CD4-positive, alpha-beta T cell treated with Interleukin-4 for 4 hours (primary cell): ENCODE measurements around the gene BCAP31.
A peak's percentile ranks its signal among the peaks of the same experiment; 100 is the strongest.
"Not testable (repeated sequence)": the region's sequence is repeated elsewhere in the genome, so short reads cannot be mapped to it uniquely, and the experiment has no call there.

Experiments
- DNase-seq: peaks from one replicate; pipeline ENCODE4 v3.0.0-alpha.2; 2020

Gene BCAP31

DNA sequence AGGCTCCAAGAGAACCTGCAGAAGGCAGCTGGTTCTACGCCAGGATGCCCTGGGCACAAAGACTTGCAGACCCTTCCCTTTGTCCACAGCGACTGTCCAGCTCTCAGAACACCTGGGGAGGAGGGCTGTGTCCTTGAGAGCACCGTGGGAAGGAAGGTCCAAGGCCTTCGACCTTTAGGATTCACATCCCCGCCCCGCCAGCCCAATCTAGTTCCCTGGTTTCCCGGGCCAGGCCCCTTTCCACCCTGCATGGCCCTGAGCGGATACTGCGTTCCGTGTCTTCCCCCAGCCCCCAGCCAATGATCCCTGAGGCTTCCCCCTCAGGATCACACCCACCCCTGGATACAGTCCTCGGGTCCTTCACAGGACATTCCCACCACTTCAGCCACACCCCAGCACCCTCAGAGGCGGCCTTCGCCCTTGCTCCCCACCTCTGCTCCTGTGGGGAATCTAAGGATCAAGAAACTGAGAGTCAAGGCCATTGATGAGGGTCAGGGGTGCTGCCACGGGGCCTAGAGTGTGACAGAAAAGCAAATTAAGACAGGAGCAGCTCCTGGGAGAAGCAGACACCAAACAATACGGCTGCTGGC lies 9.6 kb upstream of the BCAP31 start:
- DNase-seq: no peak

DNA sequence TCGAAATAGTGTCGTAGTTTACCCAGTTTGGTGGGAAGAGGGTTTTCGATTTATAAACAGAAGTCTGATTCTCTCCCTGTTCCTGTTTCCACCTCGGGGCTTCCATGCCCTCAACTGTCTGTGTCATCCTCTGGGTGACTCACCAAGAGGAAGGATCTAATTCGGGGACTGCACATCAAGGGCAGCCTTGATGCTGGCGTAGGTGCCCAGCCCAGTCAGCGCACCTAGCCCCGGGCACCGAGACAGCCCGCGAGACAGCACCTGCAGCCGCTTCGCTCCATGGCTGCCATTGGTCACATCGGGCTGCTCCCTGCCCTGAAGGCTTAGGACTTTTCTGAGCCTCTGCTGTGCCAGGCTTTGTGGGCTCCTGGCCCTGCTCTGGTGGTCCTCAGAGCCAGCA lies 8.2 kb upstream of the BCAP31 start:
- no peak for DNase-seq

- no peak for DNase-seq
These were observed 7.6 kb upstream of the BCAP31 start for GRCh38 chrX:153731845-153732215.

GRCh38 chrX:153731117-153731844 lies 7.1 kb upstream of the BCAP31 start:
- DNase-seq: no peak

DNA sequence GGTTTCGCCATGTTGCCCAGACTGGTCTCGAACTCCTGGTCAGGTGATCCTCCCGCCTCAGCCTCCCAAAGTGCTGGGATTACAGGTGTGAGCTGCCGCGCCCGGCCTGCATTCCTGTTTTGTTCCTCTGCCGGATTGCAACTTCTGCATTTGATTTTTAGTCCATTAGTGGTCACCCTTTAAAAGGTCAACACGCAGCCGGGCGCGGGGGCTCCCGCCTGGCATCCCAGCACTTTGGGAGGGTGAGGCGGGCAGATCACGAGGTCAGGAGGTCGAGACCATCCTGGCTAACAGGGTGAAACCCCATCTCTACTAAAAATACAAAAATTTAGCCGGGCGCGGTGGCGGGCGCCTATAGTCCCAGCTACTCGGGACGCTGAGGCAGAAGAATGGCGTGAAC lies 5.9 kb upstream of the BCAP31 start:
- not testable (repeated sequence) for DNase-seq

GRCh38 chrX:153728951-153729631 lies 4.9 kb upstream of the BCAP31 start:
- no peak for DNase-seq

DNA sequence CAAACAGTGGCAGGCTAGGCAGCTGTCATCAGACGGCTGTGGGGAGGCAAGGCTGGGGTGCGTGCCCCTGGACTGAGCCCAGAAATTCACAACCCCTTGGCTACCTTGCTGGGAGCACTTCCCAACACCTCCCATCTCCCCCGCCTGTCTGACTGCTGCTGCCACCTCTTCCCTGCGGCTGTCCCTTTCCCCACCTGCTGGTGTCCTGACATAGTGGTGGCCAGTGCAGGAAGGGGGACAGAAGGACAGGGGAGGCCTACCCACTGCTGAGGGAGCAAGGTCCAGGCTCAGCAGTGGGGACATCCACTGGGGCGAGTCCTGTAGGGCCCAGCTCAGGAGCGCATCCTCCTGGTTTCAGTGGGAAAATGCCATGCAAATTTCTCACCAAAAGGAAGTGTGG lies 3.9 kb upstream of the BCAP31 start:
- DNase-seq: no peak

GRCh38 chrX:153727123-153727931 lies 3.1 kb upstream of the BCAP31 start:
- DNase-seq: no peak

DNA sequence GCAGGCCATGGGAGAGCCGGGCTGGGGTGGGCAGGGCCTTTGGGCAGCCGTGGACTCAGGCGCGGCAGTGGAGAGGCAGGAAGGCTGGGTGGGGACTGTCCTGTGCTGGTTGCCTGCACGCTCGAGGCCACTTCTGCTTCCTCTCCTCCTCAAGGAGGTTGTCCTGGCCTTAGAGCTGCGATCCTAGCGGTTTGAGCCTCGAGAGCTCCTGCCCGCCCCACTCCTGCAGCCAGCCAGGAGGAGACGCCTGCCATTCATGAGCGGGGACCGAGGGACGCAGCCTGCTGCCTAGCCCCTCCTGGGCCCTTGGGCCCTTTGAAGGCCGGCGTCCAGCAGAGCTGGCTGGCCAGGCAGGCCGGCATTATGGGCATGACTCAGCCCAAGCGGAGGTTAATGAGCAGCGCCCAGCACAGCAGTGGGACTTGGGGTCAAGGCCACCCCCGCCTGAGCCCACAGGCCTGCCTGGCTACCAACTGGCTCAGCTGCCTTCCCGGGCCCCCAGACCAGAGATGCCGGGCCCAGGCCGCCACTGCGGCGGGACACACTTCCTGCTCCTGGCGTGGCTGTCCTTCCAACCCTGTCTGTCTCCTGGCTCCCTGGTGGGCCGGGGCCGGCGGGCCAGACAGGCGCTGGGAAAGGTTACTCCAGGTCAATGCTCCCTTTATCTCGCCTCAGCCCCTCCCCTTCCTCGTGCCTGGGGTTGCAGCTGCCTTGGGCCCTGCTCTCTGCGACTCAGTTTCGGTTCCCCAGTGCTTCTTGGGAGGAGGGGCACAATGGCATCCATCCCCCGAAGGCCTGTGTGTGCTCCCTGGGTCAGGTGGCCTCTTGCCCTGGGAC lies 2.3 kb upstream of the BCAP31 start:
- peak; percentile 45 for DNase-seq

- DNase-seq: no peak
These were observed 1.7 kb upstream of the BCAP31 start for GRCh38 chrX:153725832-153726285.

GRCh38 chrX:153725039-153725831 lies 1.0 kb upstream of the BCAP31 start:
- DNase-seq: no peak

DNA sequence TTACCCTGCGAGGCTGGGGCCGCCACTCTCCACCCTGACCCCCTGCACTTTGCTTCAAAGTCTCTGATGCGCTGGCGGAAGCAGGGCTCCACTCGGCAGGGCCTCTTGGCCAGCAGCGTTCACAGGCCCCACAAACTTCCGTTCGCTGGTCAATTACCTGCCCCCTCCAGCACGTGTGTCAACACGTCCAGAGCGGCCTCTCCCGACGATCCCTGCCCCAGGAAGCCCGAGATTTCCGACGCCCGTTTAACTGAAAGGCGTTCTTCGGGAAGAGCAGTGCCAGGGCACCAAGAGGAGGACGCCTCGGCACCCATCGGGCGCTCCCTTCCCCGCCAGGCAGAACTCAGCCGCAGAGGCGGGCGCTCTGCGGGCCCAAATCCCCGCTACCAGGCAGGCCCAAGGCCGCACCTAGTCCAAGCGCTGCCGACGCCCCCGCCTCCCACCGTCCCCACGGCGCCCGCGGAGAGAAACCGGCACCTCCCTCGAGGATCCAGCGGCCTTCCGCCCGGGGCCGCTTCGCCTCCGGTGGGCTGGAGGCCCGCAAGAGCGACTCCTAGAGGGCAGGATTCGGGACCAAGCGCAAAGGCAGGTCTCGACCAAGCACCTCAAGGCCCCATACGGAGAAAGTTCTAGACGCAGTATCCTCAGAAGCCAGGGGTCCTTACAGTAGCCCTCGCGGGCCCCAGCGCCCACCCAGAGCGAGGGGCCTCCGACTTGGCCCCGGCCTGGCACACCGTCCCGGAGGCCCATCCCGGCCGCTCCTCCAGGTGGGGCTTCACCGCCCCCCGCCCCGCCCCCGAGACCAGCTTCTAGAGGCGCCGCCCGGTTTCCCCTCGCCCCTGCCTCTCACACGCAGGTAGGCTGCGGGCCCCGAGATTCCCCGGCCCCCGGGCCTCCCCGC lies 586 bp downstream of the BCAP31 start:
- peak; percentile 40 for DNase-seq

- DNase-seq: no peak
These were observed 1.4 kb downstream of the BCAP31 start for GRCh38 chrX:153722704-153723350.

- DNase-seq: no peak
These were observed 4.5 kb downstream of the BCAP31 start for GRCh38 chrX:153719701-153720100.

- no peak for DNase-seq
These were observed 4.9 kb downstream of the BCAP31 start for GRCh38 chrX:153719238-153719637.

DNA sequence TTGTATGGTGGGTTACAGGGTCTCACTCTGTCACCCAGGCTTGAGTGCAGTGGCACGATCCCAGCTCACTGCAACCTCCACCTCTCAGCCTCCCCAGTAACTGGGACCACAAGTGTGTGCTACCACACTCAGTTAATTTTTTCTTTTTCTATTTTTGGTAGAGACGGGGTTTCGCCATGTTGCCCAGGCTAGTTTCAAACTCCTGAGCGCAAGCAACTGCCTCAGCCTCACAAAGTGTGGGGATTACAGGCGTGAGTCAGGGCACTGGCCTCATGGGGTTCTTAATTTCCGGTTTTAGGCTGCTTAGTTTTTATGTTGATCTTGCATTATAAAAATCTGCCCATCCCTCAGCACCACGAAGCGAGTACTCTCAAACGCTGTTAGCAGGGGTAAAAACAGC lies 6.7 kb downstream of the BCAP31 start:
- no peak for DNase-seq

DNA sequence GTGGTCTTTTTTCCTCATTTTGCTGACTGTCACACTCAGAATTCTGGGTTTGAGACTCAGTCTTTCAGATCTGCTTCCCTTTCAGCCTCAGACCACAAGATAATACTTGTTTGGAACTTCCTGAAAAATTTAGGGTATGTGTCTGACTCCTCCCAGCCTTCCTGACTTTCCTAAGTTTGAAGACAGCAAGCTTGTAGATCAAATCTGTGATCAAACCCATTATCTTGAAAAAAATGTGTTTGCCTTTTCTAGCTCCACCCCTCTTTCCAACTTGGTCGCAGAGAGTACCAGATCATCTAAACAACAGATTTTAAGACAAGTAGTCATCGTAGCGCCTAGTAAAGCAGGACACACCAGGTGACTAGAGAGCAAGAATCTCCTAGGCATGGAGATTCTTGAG lies 9.9 kb downstream of the BCAP31 start:
- DNase-seq: no peak

DNA sequence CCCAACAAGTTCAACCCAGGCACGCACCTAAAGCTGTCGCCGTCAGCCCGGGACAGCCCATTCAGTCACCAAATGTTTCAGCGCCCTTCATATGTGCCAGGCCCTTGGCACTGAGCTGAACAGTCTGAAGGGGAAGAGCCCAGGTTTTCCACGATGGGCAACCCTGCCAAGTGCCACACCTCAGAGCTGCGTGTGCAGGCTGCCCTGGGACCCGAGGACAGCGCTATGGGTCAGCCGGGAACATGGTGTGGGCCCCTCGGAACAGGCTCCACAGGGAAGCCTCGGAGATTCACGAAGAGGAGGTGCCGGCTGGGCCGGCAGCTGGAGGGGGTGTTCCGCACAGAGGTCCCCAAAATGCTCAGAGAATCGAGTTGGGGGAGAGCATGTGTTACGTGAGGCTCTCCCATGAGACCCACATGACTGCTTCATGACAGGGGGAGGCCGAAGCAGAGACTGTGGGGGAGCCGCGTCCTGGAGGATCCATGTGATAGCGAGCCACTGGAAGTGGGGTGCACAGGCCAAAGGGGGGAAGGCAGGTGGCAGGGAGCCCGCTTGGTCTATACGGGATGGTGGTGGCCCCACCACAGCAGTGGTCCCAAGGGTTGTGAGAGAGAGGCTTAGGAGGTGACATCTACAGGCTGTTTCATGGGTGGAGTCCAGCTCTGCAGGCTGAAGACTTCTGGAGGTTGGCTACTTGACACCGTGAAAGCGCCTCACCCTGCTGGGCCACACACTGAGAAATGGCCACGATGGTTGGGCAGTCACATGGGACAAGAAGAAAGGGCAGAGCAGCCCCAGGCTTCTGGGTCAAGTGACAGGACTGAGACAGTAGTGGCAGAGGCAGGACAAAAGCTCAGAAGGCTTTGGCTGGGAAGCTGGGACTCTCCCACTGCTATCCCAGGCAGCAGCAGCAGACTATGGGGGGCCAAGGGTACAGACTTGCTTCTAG lies 14.2 kb downstream of the BCAP31 start:
- DNase-seq: no peak

DNA sequence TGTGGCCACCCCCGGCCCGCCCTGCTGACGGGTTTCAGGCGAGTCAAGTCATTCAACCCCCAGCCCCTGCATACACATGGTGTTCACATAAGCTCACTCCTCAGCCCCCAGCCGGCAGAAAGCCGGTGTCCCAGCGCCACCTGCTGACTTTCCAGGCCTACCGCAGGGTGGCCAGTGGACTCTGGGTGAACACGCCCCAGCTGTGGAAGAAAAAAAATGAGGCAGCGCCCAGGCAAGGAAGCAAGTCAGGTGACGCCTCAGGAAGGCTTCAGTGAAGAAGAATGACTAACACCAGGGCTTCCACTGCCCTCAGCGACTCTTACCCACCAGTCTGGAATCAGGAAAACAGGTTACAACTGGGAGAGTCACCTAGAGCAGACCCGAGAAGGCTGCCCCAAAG lies 15.8 kb downstream of the BCAP31 start:
- no peak for DNase-seq
